Measurements from ENCODE around the gene BCAT1.
"Not testable (repeated sequence)": the region's sequence is repeated elsewhere in the genome, so short reads cannot be mapped to it uniquely, and the experiment has no call there.

BCAT1 gene

GRCh38 chr12:24977060-24977459, 28.2 kb upstream of the BCAT1 start:
- no peaks in the 10 kb centered on the region for H3K27me3 Mint-ChIP-seq
- peak overlapping the region; percentile 78 for H3K27ac Mint-ChIP-seq
- H3K4me3 Mint-ChIP-seq, result peak overlapping the region; percentile 58
- H3K4me1 Mint-ChIP-seq (ENCODE audit: low read depth), result peaks cover 26% of the 10 kb centered on the region
- H3K9me3 Mint-ChIP-seq, result peaks cover 9% of the 10 kb centered on the region
- intact Hi-C loops (cut with micrococcal nuclease), result no loop called here
- peaks cover 5% of the 10 kb centered on the region for H3K36me3 Mint-ChIP-seq (ENCODE audit: low read depth)

DNA sequence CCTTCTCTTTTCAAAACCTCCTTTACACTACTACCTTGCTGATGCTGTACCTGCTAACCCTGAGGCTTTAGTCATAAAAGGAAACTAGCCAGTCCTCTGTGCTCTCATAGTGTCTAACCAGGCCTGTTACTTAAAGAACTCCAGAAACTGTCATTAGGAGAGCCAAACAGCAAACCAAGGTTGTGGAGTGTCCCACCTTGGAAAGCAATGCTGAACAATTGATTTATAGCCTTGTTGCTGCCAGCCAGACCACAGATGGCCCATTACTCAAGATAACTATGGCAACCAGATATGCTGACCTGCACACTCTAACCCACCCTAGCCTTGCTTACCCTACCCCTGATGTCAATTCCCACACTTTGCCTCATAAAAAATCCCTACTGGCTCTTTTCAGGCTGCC, 26.5 kb upstream of the BCAT1 start:
- intact Hi-C loops (cut with micrococcal nuclease), result no loop called here
- peaks cover 8% of the 10 kb centered on the region for H3K27me3 Mint-ChIP-seq
- peaks cover 5% of the 10 kb centered on the region for H3K36me3 Mint-ChIP-seq (ENCODE audit: low read depth)
- no peak overlapping the region for H3K4me3 Mint-ChIP-seq
- H3K27ac Mint-ChIP-seq, result no peak overlapping the region
- peaks cover 9% of the 10 kb centered on the region for H3K9me3 Mint-ChIP-seq
- peaks cover 26% of the 10 kb centered on the region for H3K4me1 Mint-ChIP-seq (ENCODE audit: low read depth)

DNA sequence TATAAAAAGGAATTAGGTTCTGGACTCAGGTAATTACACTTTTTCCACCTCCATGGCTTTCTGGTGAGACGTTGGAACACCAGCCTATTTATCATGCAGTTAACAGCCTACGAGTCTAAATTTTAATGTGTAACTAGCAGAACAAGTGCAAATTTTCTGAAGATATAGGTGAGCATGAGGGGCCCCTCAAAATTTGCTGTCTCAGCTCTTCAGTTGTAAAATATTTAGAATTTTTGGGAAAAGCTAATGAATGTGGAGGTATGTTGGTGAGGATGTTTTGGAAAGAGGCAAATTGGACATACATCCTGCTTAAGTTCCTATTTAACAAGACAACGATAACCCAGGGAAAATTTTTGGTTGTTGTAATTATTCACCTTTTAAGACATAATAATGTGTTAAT, 25.3 kb upstream of the BCAT1 start:
- Mint-ChIP-seq H3K27ac (no peak overlapping the region), H3K27me3 (peaks cover 8% of the 10 kb centered on the region), H3K9me3 (peaks cover 9% of the 10 kb centered on the region), H3K4me1 (ENCODE audit: low read depth) (peaks cover 24% of the 10 kb centered on the region), H3K4me3 (no peak overlapping the region), H3K36me3 (ENCODE audit: low read depth) (peaks cover 5% of the 10 kb centered on the region)
- intact Hi-C loops (cut with micrococcal nuclease), result no loop called here

DNA sequence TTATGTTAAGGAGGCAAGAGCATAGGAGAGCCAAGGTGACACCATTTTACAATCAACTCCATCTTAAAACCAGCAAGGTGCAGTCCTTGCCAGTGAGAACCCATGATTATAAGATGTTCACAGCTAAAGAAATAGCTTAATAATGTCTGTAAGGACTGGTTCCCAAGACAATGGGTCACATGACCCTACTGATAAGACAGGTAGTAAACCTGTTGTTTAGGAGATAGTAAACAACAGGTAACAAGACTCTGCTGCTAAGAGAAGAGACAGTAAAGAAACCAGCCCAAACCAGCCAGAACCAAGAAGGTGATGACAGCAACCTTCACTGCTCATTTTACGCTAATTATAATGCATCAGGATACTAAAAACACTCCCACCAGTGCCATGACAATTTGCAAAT, 23.2 kb upstream of the BCAT1 start:
- Mint-ChIP-seq H3K27me3 (peaks cover 8% of the 10 kb centered on the region), H3K27ac (no peak overlapping the region), H3K36me3 (ENCODE audit: low read depth) (peaks cover 5% of the 10 kb centered on the region), H3K9me3 (peaks cover 9% of the 10 kb centered on the region), H3K4me1 (ENCODE audit: low read depth) (peaks cover 21% of the 10 kb centered on the region), H3K4me3 (no peak overlapping the region)
- intact Hi-C loops (cut with micrococcal nuclease), result no loop called here

DNA sequence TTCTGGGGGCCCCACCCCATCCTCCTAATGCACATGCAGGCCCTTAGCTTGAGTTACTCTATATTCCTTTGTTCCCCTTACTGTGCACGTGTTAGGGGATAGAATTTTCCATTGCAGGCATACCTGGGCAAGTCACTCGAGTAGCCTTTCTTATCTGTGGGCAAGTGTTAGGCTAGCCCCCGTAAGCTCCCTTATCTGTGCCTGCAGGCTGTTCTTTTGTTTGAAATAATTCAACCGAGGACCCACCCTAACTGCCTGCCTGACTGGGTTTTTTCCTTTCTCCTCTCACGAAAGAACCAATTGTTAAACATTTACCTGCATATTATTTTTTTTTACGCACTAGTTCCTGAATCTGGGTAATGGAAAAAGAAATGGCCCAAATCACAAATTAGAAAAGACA, 21.3 kb upstream of the BCAT1 start:
- Mint-ChIP-seq H3K27ac (no peak overlapping the region), H3K36me3 (ENCODE audit: low read depth) (peaks cover 5% of the 10 kb centered on the region), H3K9me3 (peaks cover 9% of the 10 kb centered on the region)

DNA sequence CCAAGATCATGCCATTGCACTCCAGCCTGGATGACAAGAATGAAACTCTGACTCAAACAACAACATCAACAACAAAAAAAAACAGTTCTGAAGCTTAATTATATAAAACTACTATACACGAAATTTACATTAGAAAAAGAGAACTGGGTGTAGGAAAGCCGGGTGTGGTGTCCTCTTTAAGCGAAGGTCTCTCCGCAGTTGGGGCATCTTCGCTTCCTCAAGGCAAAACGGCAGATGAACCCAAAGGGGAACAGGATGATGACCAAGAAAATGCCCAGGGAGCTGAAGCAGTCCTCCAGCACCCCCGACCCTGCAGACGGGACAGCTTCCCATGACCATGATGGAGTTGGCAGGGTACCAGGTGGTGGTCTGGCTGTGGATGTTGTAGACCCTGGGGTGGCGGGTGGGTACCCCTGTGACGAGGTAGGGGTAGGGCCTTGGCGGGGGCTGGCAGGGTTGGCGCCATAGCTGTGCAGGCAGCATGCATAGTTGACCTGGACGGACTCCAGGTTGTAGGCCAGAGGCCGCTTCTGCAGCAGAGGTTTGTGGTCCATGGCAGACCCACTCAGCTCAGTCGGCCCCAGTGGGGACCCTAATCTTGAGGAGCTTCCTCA, 18.2 kb upstream of the BCAT1 start:
- no peak overlapping the region for H3K27ac Mint-ChIP-seq

More for the DNA sequence above, 21.3 kb upstream of the BCAT1 start:
- H3K4me3 Mint-ChIP-seq, result no peak overlapping the region
- intact Hi-C loops (cut with micrococcal nuclease), result no loop called here
- peaks cover 26% of the 10 kb centered on the region for H3K4me1 Mint-ChIP-seq (ENCODE audit: low read depth)
- peaks cover 8% of the 10 kb centered on the region for H3K27me3 Mint-ChIP-seq

GRCh38 chr12:24964342-24964741, 15.4 kb upstream of the BCAT1 start:
- no peak overlapping the region for H3K27ac Mint-ChIP-seq
- H3K4me3 Mint-ChIP-seq, result no peak overlapping the region
- peaks cover 17% of the 10 kb centered on the region for H3K9me3 Mint-ChIP-seq
- H3K27me3 Mint-ChIP-seq, result peaks cover 12% of the 10 kb centered on the region
- peaks cover 7% of the 10 kb centered on the region for H3K36me3 Mint-ChIP-seq (ENCODE audit: low read depth)
- peaks cover 37% of the 10 kb centered on the region for H3K4me1 Mint-ChIP-seq (ENCODE audit: low read depth)
- intact Hi-C loops (cut with micrococcal nuclease), result no loop called here

More for the DNA sequence above, 18.2 kb upstream of the BCAT1 start:
- H3K4me3 Mint-ChIP-seq, result no peak overlapping the region
- peaks cover 7% of the 10 kb centered on the region for H3K36me3 Mint-ChIP-seq (ENCODE audit: low read depth)
- peaks cover 17% of the 10 kb centered on the region for H3K9me3 Mint-ChIP-seq
- H3K27me3 Mint-ChIP-seq, result peaks cover 8% of the 10 kb centered on the region
- intact Hi-C loops (cut with micrococcal nuclease), result no loop called here
- peaks cover 26% of the 10 kb centered on the region for H3K4me1 Mint-ChIP-seq (ENCODE audit: low read depth)

GRCh38 chr12:24960222-24960855, 11.4 kb upstream of the BCAT1 start:
- H3K27me3 Mint-ChIP-seq, result peaks cover 12% of the 10 kb centered on the region
- H3K4me3 Mint-ChIP-seq, result no peak overlapping the region
- peaks cover 16% of the 10 kb centered on the region for H3K4me1 Mint-ChIP-seq (ENCODE audit: low read depth)
- peaks cover 17% of the 10 kb centered on the region for H3K9me3 Mint-ChIP-seq
- intact Hi-C loops (cut with micrococcal nuclease), result no loop called here
- H3K36me3 Mint-ChIP-seq (ENCODE audit: low read depth), result peaks cover 7% of the 10 kb centered on the region
- no peak overlapping the region for H3K27ac Mint-ChIP-seq

- Mint-ChIP-seq H3K27me3 (peaks cover 17% of the 10 kb centered on the region), H3K4me1 (ENCODE audit: low read depth) (peaks cover 38% of the 10 kb centered on the region)
- intact Hi-C loops (cut with micrococcal nuclease); H3K27ac Mint-ChIP-seq; H3K36me3 Mint-ChIP-seq (ENCODE audit: low read depth); H3K9me3 Mint-ChIP-seq; H3K4me3 Mint-ChIP-seq: not testable (repeated sequence)
Observed at GRCh38 chr12:24956351-24956750, 7.5 kb upstream of the BCAT1 start.

- H3K4me1 Mint-ChIP-seq (ENCODE audit: low read depth), result peaks cover 38% of the 10 kb centered on the region
- intact Hi-C loops (cut with micrococcal nuclease), result no loop called here
- peaks cover 13% of the 10 kb centered on the region for H3K27me3 Mint-ChIP-seq
- H3K27ac Mint-ChIP-seq, result no peak overlapping the region
- no peaks in the 10 kb centered on the region for H3K9me3 Mint-ChIP-seq
- no peak overlapping the region for H3K4me3 Mint-ChIP-seq
- no peaks in the 10 kb centered on the region for H3K36me3 Mint-ChIP-seq (ENCODE audit: low read depth)
Observed at GRCh38 chr12:24955853-24956252, 7.0 kb upstream of the BCAT1 start.

GRCh38 chr12:24955389-24955788, 6.5 kb upstream of the BCAT1 start:
- Mint-ChIP-seq H3K27ac (no peak overlapping the region), H3K4me1 (ENCODE audit: low read depth) (peaks cover 35% of the 10 kb centered on the region), H3K27me3 (peaks cover 13% of the 10 kb centered on the region), H3K4me3 (no peak overlapping the region), H3K9me3 (no peaks in the 10 kb centered on the region), H3K36me3 (ENCODE audit: low read depth) (no peaks in the 10 kb centered on the region)
- intact Hi-C loops (cut with micrococcal nuclease), result no loop called here

- Mint-ChIP-seq H3K36me3 (ENCODE audit: low read depth) (no peaks in the 10 kb centered on the region), H3K27me3 (peaks cover 16% of the 10 kb centered on the region), H3K4me1 (ENCODE audit: low read depth) (peaks cover 32% of the 10 kb centered on the region), H3K4me3 (no peak overlapping the region), H3K9me3 (no peaks in the 10 kb centered on the region), H3K27ac (no peak overlapping the region)
- intact Hi-C loops (cut with micrococcal nuclease), result no loop called here
Observed at GRCh38 chr12:24954261-24954660, 5.4 kb upstream of the BCAT1 start.

- Mint-ChIP-seq H3K4me3 (no peak overlapping the region), H3K4me1 (ENCODE audit: low read depth) (peaks cover 50% of the 10 kb centered on the region), H3K9me3 (no peaks in the 10 kb centered on the region), H3K36me3 (ENCODE audit: low read depth) (no peaks in the 10 kb centered on the region), H3K27me3 (peaks cover 31% of the 10 kb centered on the region), H3K27ac (no peak overlapping the region)
- intact Hi-C loops (cut with micrococcal nuclease), result no loop called here
Observed at GRCh38 chr12:24952389-24952788, 3.5 kb upstream of the BCAT1 start.

DNA sequence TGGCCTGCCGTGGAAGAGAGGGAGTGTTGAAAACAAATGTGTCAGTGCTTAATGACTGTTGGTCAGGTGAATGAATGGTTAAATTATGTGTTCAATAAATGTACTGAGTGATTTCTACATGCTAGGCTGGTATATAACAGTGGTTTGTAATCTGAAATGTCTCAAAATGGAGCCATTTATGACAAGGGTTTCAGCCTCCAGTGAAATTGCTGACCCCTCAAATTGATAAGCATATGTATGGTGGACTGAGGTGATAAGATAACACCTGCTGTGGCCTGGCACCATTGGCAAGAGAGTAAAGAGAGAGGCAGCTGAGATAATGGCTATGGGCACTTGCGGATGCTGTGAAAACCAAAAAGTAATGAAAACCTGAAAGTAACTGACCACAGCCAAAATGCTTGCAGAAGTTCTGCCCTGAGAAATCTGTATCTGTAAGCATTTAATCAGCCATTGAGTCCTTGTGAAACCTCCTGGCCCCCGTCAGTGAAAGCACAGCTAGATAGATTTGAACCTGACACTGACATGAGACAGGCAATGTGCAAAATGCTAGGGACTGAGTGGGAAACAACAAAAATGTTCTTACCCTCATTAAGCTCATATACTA, 1.4 kb upstream of the BCAT1 start:
- intact Hi-C loops (cut with micrococcal nuclease), result no loop called here
- no peak overlapping the region for H3K27ac Mint-ChIP-seq
- H3K4me3 Mint-ChIP-seq, result no peak overlapping the region
- H3K9me3 Mint-ChIP-seq, result no peaks in the 10 kb centered on the region
- peaks cover 35% of the 10 kb centered on the region for H3K27me3 Mint-ChIP-seq
- peaks cover 56% of the 10 kb centered on the region for H3K4me1 Mint-ChIP-seq (ENCODE audit: low read depth)
- H3K36me3 Mint-ChIP-seq (ENCODE audit: low read depth), result no peaks in the 10 kb centered on the region

Data from dendritic cell treated with granulocyte-macrophage colony-stimulating factor and Interleukin-4, amounts not matched to agents 40 ng/mL and 50 ng/mL, for 4 days (primary cell).